GM19351 (cell line): ENCODE data around the gene TRIM62.

Source experiments
- ATAC-seq: cut with Tn5 transposase; IDR thresholded peaks from one replicate; pipeline ENCODE4 v1.9.1; 2021; ENCODE audit warnings: mild to moderate bottlenecking, moderate library complexity; ENCODE audit not compliant: unreplicated experiment

The TRIM62 gene

DNA sequence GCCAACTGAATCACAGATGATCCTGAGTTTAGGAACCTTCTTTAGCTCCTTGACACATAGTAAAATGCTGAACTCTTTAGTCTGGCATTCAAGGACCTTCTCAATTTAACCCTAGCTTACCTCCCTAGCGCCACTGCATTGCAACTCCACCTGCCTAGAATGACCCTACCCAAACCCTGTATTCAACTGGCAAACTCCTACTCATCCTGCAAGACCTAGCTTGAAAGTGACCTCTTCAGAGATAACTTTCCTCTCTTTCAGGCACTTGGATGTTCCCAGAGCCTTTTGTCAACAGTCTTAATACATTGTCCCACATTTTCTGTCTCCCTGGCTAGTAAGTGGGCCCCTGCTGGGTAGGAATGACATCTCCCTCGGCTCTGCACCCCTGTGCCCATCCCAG lies 19.7 kb downstream of the TRIM62 start:
- ATAC-seq: no peak

DNA sequence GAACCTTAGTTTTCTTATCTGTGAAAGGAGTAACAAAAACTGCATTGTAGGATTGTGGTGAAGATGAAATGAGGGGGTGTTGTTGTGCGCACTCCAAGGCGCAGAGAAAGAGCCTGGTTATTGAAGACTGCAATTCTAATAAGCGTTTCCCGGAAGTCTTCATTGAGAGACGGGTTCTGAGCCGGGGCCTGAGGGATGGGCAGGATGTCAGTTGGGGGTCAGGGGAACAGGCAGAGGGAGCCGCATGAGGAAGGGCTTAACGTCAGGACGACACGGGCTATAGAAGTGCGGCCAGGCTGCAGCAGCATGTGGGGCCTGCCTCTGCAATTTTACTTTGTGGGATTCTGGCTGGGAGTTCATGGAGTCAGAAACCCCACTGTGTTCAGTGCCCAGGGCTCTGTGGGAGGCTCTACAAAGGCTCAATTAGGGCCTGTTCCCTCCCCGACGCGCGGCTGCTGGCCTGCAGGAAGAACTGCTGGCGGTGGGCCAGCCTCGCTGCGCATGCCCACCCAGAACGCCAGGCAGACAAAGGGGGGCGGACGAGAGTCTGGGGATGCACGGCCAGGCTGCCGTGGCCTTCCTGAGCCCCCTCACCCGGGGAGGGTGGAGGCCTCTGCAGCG lies 20.7 kb downstream of the TRIM62 start:
- no peak for ATAC-seq

DNA sequence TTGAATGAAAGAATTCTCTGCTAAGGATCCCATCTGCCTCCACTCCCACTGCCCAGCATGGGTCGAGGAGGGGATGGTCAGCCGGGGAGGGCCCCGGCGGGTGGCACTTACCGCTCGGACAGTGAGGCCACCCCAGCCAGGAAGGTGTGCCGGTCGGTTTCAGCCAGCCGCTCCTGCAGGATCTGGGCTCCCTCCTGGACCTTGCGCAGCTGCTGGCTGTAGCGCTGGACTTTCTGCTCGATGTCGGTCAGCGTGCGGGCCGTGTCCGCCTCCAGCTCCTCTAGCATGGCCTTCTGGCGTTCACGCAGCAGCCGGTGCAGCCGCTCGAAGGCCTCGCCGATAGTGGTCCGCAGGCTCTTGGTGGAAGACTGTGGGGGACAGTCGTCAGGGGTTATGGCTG lies 22.3 kb downstream of the TRIM62 start:
- no peak for ATAC-seq

DNA sequence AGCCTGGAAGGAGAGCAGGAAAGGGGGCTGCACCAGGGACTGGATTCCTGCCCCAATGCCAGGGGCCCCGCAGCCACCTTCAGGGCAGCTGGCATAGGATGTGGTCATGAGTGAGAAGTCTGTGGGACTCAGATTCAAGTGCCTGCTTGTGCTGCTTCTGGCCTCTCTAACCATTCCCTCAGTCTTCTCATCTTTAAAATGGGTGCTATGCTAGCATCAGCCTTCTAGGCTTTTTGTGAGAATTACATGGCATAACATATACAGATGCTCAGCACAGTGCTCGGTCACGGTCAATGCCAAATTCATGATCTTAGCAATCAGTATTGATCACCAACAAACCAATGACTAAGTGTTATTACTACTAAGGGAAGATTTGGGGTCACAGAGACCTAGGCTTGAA lies 23.5 kb downstream of the TRIM62 start:
- ATAC-seq: no peak

- no peak for ATAC-seq
Measured at GRCh38 chr1:33157131-33157530, 24.7 kb downstream of the TRIM62 start.

GRCh38 chr1:33155877-33156538 lies 25.8 kb downstream of the TRIM62 start:
- ATAC-seq: no peak

- no peak for ATAC-seq
Measured at GRCh38 chr1:33153650-33154049, 28.2 kb downstream of the TRIM62 start.

DNA sequence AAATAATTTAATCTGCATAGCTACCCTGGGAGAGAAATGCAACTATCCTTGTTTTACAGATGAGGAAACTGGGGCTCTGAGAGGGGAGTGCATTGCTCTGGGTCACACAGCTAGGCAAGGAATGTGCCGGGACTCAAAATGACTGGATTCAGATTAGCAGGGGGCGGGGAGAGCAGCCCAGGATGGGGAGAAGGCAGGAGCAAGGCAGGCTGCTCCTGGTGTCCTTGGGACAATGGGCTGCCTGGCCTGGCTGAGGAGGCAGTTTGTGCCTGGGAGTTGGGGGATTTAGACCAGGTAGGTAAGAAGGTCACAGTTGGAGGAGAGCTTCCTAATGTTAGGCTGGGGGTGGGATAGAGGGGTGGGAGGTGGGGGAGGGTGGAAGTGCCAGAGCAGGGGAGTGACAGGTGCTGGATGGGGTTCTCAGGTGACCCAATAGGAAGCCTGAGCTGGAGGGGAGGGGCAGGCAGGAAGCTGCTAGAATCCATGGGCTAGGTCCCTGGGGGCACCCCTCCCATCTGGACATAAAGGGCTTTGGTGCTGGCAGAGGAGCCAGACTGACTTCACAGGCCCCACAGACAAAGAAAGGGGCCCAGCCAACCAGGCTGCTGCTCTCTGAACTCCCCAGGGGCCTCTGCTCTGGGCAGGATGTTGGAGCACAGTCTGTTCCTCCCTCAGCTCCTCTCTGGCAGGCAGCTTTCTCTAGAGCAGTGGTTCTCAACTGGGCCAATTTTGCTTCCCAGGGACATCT lies 29.0 kb downstream of the TRIM62 start:
- ATAC-seq: no peak

DNA sequence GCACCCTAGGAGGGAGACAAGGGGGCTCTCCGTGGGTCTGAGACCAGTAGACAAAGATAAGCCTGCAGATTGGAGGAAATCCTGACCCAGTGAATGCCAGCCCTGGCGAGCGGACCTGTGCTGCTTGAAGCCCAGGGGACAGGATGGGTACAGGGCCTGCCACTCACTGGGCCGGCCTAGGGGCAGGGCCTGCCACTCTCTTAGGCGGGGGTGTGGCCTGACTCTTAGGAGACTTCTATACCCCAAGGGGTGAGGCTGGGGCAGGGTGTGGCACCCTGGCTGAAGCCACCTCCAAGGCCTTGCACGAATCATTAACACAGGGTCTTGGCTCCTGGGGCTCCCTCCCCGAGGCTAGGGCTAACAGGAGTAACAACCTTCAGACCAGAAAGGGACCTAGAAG lies 30.7 kb downstream of the TRIM62 start:
- ATAC-seq: no peak

DNA sequence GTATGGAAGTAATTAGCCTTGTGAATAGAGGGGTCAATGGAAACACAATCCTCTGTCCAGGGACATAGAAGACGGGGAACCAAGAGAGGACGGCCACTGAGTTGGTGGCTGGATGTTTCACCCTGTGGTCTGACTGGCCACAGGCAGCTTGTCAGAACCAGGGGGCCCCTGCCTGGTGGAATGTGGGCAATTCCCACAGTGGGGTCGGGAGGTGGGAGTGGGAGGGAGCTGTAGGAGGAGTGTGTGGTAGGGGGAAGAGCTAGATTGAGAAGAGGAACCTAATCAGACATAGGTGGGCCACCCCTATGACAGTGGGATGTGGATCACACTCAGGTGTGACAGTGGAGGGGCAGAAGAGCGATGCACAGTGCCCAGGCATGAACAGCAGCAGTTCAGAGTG lies 31.3 kb downstream of the TRIM62 start:
- no peak for ATAC-seq

DNA sequence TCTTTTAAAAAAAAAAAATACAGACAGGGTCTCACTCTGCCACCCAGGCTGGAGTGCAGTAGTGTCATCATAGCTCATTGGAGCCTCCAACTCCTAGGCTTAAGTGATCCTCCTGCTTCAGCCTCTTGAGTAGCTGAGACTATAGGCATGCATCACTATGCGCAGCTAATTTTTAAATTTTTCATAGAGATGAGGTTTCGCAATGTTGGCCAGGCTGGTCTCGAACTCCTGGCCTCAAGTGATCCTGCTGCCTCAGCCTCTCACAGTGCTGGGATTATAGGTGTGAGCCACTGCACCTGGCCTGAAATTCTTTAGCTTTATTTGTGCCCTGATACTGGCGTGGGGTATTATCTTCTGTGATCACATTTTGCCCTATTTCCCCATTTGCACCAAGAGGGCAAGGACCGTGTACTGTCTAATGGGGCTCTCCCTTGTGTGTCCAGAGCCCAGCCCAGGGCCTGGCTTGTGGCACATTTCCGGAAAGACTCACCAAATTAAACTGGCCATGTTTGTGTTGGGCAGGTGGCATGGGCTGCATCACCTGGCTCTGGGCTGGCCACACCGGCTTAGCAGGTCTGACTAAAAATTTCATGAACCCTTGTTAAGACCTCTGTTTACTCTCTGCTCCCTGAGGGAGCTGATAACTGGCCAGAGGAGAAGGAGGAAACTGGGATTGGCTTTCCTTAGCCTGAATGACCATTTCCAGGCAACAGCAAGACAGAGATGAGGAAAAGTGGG lies 32.2 kb downstream of the TRIM62 start:
- ATAC-seq: no peak

DNA sequence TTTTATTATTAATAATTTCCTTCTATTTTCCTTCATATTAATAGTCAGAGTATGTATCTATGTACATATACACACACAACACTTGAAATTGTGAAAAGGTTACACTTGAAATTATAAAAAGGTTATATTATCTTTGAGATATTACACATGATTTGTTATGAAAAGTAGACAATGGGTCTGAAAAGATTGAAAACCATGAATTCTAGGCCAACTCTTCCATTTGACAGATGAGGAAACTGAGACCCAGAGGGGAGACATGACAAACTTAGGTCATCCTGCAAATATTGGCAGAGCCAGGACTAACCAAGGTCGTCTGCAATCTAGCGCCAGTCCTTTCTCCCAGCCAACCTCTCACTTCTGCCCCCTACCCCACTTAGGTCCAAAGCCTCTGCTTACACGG lies 33.2 kb downstream of the TRIM62 start:
- no peak for ATAC-seq

GRCh38 chr1:33147997-33148314 lies 33.9 kb downstream of the TRIM62 start:
- ATAC-seq: no peak

DNA sequence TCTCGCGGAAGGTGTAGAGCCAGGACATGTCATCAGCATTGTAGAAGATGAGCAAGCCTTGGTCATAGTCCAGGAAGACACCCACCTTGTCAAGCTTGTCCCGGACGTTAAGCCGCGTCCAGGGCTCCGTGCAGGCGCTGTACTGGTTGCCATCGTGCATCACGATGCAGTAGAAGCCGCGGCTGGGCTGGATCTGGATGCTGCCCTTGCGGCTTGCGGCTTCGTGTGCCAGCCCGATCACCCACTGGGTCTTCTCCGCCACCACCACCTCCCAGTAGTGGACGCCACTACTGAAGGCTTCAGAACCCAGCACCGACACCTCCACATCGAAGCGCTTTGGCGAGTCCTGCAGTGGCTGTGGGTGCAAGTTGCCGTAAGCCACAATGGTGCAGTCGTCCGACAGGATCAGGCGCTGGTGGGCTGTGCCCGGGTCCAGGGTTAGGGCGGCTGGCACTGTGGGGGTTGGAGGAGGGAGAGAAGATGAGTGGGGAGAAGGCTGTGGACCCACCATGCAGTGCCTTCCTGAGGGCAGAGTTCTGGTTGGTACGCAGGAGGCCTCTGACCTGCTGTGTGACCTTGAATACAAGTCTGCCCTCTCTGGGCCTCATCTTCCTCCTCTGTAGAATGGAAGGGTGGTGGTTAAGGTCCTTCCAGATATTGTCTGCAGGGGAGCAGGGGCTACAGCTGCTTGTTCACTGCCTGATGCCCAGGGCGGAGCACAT lies 34.4 kb downstream of the TRIM62 start:
- no peak for ATAC-seq

- no peak for ATAC-seq
Measured at GRCh38 chr1:33146003-33146402, 35.8 kb downstream of the TRIM62 start.

- ATAC-seq: no peak
Measured at GRCh38 chr1:33143698-33144097, 38.1 kb downstream of the TRIM62 start.

DNA sequence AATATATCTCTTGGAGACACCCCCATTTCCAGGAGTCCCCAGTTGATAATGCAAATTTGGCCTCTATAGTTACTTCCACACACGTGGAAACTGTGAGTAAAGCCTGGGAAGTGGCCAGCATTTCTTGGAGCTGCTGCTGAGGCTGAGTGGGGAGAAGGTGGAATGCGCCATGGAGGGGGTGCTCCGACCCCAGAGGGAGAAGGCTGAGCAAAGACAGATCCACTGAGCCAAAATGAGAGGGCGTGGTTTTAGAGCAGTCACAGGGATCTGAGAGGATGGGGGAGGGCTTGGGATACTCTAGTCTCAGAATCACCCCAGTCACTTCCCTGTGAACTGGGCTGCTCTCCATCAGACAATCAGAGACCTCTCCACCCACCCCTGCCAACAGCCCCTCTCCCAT lies 38.7 kb downstream of the TRIM62 start:
- no peak for ATAC-seq

GRCh38 chr1:33142483-33143064 lies 39.3 kb downstream of the TRIM62 start:
- ATAC-seq: no peak

- ATAC-seq: no peak
Measured at GRCh38 chr1:33141781-33142180, 40.1 kb downstream of the TRIM62 start.

GRCh38 chr1:33141216-33141615 lies 40.6 kb downstream of the TRIM62 start:
- ATAC-seq: no peak
